Tibial nerve (tissue), 4 donors: Measurements from ENCODE around the gene SP140L. TPM values are rescaled to one million over a fixed set of nuclear protein-coding genes. Genes with fewer than 3 reads are reported as not detected.

Source experiments
- DNase-seq, 2 donors: peaks; one replicate each; pipeline ENCODE4 v3.0.0-alpha.2; 2019; ENCODE audit warnings: low spot score in 2 of 2
- H3K27ac ChIP-seq, 4 donors: fragments of 200-600 bp; sonication (generic) in 3 of 4; one replicate each; pipeline ENCODE4 v1.5.1; 2017 to 2019; ENCODE audit warnings: mild to moderate bottlenecking in 1 of 4
- H3K27me3 ChIP-seq, 2 donors: fragments of 200-600 bp; sonication (generic) in 1 of 2; one replicate each; pipeline versions ENCODE4 v1.5.1 to v1.6.0; 2017 to 2019
- H3K36me3 ChIP-seq, 3 donors: fragments of 200-600 bp; sonication (generic); one replicate each; pipeline ENCODE4 v1.5.1; 2018 to 2019
- H3K4me1 ChIP-seq, 4 donors: fragments of 200-600 bp; sonication (generic) in 3 of 4; one replicate each; pipeline ENCODE4 v1.5.1; 2017 to 2019
- H3K4me3 ChIP-seq, 4 donors: fragments of 200-600 bp; sonication (generic) in 3 of 4; one replicate each; pipeline ENCODE4 v1.5.1; 2017 to 2019; ENCODE audit warnings: mild to moderate bottlenecking in 1 of 4, moderate library complexity in 1 of 4
- H3K9me3 ChIP-seq, 4 donors: fragments of 200-600 bp; sonication (generic) in 3 of 4; one replicate each; pipeline ENCODE4 v1.5.1; 2017 to 2019
- EP300 ChIP-seq, 2 donors: sonication (generic); formaldehyde crosslinking; IDR thresholded peaks; one replicate each; pipeline ENCODE4 v1.6.1; 2017; ENCODE audit warnings: antibody characterized with exemption in 2 of 2, mild to moderate bottlenecking in 1 of 2
- POLR2A ChIP-seq, 2 donors: fragments of 450-650 bp; IDR thresholded peaks; one replicate each; pipeline ENCODE4 v1.6.1; 2017; ENCODE audit warnings: antibody characterized with exemption in 2 of 2, mild to moderate bottlenecking in 2 of 2, moderate library complexity in 2 of 2
- WGBS, 2 donors: methylation state at CpG; one replicate each; pipeline ENCODE4 v1.1.5; 2018; 5-methylcytosine and 5-hydroxymethylcytosine counted together
- total RNA-seq, 4 donors: library from RNA; depleted of rRNA; stranded (reverse); fragments of >200 nt; gene quantifications; one replicate each; pipeline ENCODE4 v1.1.0, GENCODE V29; 2016
- TF ChIP-seq, protein P1 (sequence below), 5 experiments: fragments of 200-600 bp in 3 of 5; fragments of 450-650 bp in 2 of 5; sonication (generic) in 3 of 5; IDR thresholded peaks; one replicate each; pipeline ENCODE4 v1.5.1; 2016 to 2019; ENCODE audit warnings: antibody characterized with exemption in 5 of 5, mild to moderate bottlenecking in 3 of 5, moderate library complexity in 2 of 5

SP140L gene
- total RNA-seq, 4 donors from 2014 or later, result 10.7 to 24.3 (median 12.9) TPM

DNA sequence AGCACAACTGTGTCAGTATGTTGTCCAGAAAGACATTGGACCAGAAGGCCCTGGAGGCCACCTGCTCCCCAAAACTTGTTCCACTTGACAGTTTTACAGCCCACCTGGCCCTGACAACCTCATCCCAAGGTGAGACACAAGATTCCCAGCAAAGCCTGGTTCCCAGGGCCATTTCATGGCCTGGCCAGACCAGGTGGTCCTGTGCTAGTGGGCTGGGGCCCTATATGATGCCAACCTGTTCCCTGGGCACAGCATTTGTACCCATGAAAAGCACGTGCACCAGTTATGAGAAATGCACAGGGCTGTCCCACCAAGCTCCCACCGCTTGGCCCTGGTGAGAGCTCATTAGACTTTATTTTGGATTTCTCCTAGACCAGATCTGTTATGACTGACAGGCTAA lies 6.0 kb upstream of the SP140L start:
- 93 to 100% methylated on average over 2 of the region's 2 CpGs for WGBS, 2 donors
- no peak for DNase-seq
- no peak overlapping the region for H3K27ac ChIP-seq
- peaks cover 0 to 6% (median 0%) of the 10 kb centered on the region in 4 donors for H3K4me1 ChIP-seq
- no peak for TF ChIP-seq EP300 (IDR thresholded peaks at IDR 0.05)
- no peak for TF ChIP-seq POLR2A (IDR thresholded peaks at IDR 0.05)
- TF ChIP-seq, protein P1, sequence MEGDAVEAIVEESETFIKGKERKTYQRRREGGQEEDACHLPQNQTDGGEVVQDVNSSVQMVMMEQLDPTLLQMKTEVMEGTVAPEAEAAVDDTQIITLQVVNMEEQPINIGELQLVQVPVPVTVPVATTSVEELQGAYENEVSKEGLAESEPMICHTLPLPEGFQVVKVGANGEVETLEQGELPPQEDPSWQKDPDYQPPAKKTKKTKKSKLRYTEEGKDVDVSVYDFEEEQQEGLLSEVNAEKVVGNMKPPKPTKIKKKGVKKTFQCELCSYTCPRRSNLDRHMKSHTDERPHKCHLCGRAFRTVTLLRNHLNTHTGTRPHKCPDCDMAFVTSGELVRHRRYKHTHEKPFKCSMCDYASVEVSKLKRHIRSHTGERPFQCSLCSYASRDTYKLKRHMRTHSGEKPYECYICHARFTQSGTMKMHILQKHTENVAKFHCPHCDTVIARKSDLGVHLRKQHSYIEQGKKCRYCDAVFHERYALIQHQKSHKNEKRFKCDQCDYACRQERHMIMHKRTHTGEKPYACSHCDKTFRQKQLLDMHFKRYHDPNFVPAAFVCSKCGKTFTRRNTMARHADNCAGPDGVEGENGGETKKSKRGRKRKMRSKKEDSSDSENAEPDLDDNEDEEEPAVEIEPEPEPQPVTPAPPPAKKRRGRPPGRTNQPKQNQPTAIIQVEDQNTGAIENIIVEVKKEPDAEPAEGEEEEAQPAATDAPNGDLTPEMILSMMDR (IDR thresholded peaks at IDR 0.05), result no peak
- no peaks in the 10 kb centered on the region for H3K27me3 ChIP-seq
- H3K4me3 ChIP-seq, result no peak overlapping the region
- H3K9me3 ChIP-seq, result peaks cover 0 to 22% (median 0%) of the 10 kb centered on the region in 4 donors
- peaks cover 0 to 5% (median 0%) of the 10 kb centered on the region in 3 donors for H3K36me3 ChIP-seq

DNA sequence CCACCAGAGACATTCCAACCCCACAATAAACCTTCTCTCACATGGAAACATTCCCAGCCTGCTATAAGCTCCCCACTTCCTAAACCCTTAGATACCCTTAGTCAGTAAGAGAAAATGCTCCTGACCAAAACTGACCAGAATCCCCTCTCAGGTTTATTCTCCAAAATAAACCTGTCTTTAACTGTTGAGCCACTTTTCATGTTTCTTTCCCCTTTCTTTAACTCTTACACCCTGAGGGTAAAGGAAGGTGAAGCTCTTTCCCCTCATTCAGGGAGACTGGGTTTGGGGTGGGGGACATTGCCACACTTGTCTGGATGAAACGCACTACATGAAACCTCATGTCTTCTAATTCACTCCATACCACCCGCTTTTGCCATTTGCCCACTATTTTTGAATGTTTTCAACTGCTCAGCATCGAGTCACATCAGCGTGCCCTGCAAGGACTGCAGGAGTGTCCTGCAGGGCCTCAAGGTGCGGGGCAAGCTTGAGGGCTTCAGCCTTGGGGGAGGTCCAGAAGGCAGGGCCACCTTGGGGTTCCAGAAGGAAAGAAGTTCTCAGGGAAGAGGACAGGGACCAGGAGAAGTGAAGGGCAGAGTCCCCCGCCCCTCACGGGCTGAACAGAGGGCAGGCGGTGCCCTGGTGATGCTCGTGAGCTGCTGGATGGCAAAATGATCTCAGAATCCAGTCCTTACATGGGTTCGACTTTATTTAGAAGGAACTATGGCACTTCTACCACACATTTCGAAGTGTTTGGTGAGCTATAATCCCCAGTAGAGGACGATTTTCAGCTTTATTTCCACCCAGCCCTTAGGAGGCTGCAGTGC lies 4.2 kb upstream of the SP140L start:
- Histone ChIP-seq H3K9me3 (peaks cover 0 to 22% (median 0%) of the 10 kb centered on the region in 4 donors), H3K27ac (no peak overlapping the region), H3K36me3 (peaks cover 0 to 5% (median 0%) of the 10 kb centered on the region in 3 donors), H3K27me3 (no peaks in the 10 kb centered on the region), H3K4me3 (no peak overlapping the region), H3K4me1 (peaks cover 0 to 10% (median 5%) of the 10 kb centered on the region in 4 donors)
- DNase-seq, result no peak
- 87 to 91% methylated on average over 11 to 12 of the region's 12 CpGs for WGBS, 2 donors
- TF ChIP-seq, protein P1 (IDR thresholded peaks at IDR 0.05), result no peak
- TF ChIP-seq EP300 (IDR thresholded peaks at IDR 0.05) (no peak), POLR2A (IDR thresholded peaks at IDR 0.05) (no peak)

DNA sequence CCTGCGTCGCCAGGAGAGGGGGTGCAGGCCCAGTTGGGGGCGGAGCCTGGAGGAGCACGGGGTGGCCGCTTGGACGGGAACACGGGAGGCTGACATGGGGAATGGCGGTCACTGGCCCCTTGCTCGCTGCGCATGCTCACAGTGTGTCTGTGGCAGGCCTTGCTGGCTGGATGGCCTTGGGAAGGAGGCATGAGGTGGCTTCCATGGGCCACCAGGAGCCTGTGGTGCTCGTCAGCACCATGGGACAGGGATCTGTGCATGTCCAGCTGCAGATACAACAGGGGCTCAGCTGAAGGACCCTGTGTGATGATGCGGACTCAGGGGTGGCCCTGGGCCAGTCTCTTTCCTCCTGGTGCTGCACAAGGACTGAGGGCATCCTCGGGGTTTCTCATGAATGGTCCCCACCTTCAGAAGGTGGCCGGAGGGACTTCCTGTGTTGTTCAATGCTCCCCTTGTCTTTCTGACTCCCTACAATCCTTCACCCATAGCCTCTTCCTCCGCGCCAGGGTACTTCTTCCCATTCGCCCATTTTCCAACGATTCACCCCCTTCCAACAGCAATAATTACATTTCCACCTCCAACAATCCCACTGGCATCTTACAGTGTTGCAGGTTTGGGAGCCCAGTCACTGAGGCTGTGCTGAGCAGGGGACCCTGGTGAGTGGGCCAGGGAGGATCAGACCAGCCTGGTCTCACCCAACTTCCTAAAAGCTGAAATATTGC lies 3.4 kb upstream of the SP140L start:
- no peak for TF ChIP-seq POLR2A (IDR thresholded peaks at IDR 0.05)
- TF ChIP-seq, protein P1 (IDR thresholded peaks at IDR 0.05), result no peak
- TF ChIP-seq EP300 (IDR thresholded peaks at IDR 0.05), result no peak
- H3K36me3 ChIP-seq, result peaks cover 0 to 5% (median 0%) of the 10 kb centered on the region in 3 donors
- DNase-seq, result no peak
- peaks cover 0 to 16% (median 9%) of the 10 kb centered on the region in 4 donors for H3K4me1 ChIP-seq
- WGBS, 2 donors, result 84 to 92% methylated on average over 17 to 18 of the region's 18 CpGs
- no peak overlapping the region for H3K27ac ChIP-seq
- H3K27me3 ChIP-seq, result no peaks in the 10 kb centered on the region
- H3K4me3 ChIP-seq, result no peak overlapping the region
- peaks cover 0 to 22% (median 0%) of the 10 kb centered on the region in 4 donors for H3K9me3 ChIP-seq

DNA sequence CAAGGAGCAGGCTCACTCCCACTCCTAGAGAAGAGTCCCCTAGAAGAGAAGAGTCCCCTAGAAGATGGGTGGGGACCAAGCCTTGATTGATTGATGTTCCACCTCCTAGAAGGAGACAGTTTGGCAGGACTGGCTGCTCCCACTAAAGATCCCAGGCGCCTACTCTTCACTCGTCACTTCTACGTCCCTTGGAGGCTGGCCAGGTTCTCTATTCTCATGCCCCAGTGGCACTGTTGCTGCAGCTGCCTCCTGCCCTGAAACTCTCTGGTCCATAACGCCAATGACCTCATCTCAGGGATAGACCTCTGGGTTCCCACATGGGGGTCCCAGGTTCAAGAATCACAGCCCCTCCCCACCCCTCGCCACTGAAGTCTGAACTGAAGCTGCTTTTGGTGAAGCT lies 2.5 kb upstream of the SP140L start:
- no peak for TF ChIP-seq POLR2A (IDR thresholded peaks at IDR 0.05)
- TF ChIP-seq, protein P1 (IDR thresholded peaks at IDR 0.05), result no peak
- no peak for TF ChIP-seq EP300 (IDR thresholded peaks at IDR 0.05)
- WGBS, 2 donors, result 75 to 81% methylated on average over 4 to 5 of the region's 5 CpGs

More for the DNA sequence above, 2.5 kb upstream of the SP140L start:
- Histone ChIP-seq H3K36me3 (peaks cover 0 to 9% (median 0%) of the 10 kb centered on the region in 3 donors), H3K4me3 (no peak overlapping the region), H3K27me3 (no peaks in the 10 kb centered on the region), H3K4me1 (peaks cover 0 to 21% (median 14%) of the 10 kb centered on the region in 4 donors), H3K9me3 (peaks cover 0 to 22% (median 0%) of the 10 kb centered on the region in 4 donors), H3K27ac (no peak overlapping the region)
- no peak for DNase-seq
